Omental fat pad (tissue), 4 donors: ENCODE measurements around the gene SLC25A4. TPM values are rescaled to one million over a fixed set of nuclear protein-coding genes. Genes with fewer than 3 reads are reported as not detected.
"Not testable (repeated sequence)": the region's sequence is repeated elsewhere in the genome, so short reads cannot be mapped to it uniquely, and the experiment has no call there.

ENCODE experiments used
- ATAC-seq: fragments of 150-250 bp; one replicate; pipeline ENCODE4 v1.9.1; 2016; ENCODE audit warnings: mild to moderate bottlenecking, moderate library complexity; ENCODE audit not compliant: low FRiP score
- DNase-seq: peaks from one replicate; pipeline ENCODE4 v3.0.0-alpha.2; 2019; ENCODE audit warnings: low spot score
- total RNA-seq, 4 donors: library from RNA; depleted of rRNA; stranded (reverse); fragments of >200 nt; gene quantifications; one replicate each; pipeline ENCODE4 v1.1.0, GENCODE V29; 2016
- TF ChIP-seq, protein P1 (sequence below), 3 donors: fragments of 450-650 bp; IDR thresholded peaks; one replicate each; pipeline ENCODE4 v1.5.1; 2016 to 2017; ENCODE audit warnings: antibody characterized with exemption in 3 of 3, mild to moderate bottlenecking in 3 of 3, moderate library complexity in 2 of 3

Gene SLC25A4
- total RNA-seq, 4 donors from 2014 or later: 14.4 to 25.9 (median 20.2) TPM

DNA sequence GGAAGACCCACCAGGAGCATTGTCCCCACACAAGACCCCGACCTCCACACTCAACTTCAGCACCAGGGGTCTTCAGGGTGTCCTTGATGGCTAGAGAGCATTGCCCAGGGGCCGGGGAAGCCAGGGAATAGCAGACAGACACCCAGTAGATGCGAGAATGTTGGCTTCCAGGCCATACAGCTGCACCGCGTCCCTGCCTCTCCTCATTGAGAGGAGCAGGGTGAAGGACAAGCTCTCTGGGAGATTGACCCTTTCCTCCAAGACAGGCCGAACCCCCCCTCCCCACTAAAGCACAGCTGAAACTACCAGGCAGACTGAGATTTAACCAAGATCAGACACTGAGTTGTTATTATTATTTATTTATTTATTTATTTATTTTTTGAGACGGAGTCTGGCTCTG lies 42.6 kb upstream of the SLC25A4 start:
- TF ChIP-seq, protein P1, sequence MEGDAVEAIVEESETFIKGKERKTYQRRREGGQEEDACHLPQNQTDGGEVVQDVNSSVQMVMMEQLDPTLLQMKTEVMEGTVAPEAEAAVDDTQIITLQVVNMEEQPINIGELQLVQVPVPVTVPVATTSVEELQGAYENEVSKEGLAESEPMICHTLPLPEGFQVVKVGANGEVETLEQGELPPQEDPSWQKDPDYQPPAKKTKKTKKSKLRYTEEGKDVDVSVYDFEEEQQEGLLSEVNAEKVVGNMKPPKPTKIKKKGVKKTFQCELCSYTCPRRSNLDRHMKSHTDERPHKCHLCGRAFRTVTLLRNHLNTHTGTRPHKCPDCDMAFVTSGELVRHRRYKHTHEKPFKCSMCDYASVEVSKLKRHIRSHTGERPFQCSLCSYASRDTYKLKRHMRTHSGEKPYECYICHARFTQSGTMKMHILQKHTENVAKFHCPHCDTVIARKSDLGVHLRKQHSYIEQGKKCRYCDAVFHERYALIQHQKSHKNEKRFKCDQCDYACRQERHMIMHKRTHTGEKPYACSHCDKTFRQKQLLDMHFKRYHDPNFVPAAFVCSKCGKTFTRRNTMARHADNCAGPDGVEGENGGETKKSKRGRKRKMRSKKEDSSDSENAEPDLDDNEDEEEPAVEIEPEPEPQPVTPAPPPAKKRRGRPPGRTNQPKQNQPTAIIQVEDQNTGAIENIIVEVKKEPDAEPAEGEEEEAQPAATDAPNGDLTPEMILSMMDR (IDR thresholded peaks at IDR 0.05): no peak
- no peak for ATAC-seq

DNA sequence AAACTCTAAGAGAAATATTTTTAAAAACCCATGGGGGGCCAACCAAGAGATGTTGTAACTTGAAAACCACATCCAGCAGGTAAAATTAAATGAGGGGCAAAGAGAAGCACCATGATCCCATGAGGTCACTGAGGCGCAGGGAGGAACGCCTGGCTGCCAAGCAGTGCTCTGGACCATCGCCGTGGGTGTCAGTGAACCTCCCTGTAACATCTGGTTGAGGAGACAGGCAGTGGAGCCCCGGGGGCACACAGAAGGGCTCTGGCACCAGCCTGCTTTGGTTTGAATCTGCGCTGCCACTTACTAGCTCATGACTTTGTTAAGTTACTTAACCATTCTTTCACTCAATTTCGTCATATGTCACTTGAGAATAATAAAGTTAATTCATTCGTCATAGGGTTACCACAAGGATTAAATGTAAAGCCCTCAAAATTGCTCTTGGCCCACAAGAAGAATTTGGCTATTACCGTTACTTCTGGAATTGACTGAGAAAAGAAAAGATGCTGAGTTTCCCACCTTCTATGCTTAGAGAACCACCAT lies 41.6 kb upstream of the SLC25A4 start:
- ATAC-seq (no peak), DNase-seq (no peak)
- TF ChIP-seq, protein P1 (IDR thresholded peaks at IDR 0.05): no peak

More for the DNA sequence above, 42.6 kb upstream of the SLC25A4 start:
- no peak for DNase-seq

DNA sequence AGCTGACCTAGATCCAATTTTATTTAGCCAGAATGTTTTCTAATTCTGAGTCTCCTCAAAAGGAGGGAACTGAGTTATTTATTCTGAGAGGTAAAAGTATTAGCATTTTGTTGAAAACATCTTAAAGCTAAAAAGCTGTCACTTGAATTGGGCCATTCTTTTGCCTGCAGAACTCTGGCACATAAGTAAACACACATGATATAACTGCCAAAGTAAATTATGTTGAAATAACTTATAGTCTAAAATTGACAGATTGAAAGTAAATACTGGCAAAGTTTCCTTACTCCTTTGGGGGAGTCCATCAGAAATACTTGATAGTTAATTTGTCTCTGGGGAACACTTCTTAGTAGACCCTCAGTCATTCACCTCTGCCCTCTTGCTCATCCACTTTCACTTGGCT lies 38.3 kb upstream of the SLC25A4 start:
- ATAC-seq (no peak), DNase-seq (no peak)
- TF ChIP-seq, protein P1 (IDR thresholded peaks at IDR 0.05): no peak

DNA sequence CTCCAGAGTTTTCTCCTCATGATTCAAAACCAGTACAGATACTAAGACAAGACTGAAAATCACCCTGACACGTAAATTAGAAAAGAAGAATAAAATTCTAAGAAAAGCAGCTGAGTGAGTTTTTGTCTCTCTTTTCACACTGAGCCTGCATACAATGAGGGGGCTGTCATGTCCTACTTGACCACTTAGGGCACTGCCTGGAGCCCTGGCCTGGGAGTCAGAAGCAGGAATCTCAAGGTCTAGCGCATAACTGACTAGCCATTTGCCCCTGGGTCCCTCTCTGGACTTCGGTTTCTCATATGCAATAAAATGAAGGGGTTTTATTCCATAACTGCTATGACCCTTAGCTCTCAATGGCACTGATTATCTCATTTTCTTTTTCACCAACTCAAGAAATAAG lies 36.7 kb upstream of the SLC25A4 start:
- no peak for ATAC-seq

DNA sequence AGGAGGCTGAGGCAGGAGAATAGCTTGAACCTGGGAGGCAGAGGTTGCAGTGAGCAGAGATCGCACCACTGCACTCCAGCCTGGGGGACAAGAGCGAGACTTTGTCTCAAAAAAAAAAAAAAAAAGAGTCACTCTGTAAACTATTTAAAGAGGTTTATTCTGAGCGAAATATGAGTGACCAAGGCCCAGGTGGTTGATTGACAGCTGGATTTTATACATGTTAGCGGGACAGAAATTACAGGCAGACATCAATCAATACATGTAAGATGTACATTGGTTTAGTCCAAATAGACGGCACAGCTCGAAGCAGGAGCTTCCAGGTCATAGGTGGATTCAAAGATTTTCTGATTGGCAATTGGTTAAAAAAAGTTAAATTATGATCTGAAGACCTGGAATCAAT lies 35.5 kb upstream of the SLC25A4 start:
- DNase-seq, ATAC-seq: not testable (repeated sequence)

More for the DNA sequence above, 36.7 kb upstream of the SLC25A4 start:
- TF ChIP-seq, protein P1 (IDR thresholded peaks at IDR 0.05): no peak
- no peak for DNase-seq

DNA sequence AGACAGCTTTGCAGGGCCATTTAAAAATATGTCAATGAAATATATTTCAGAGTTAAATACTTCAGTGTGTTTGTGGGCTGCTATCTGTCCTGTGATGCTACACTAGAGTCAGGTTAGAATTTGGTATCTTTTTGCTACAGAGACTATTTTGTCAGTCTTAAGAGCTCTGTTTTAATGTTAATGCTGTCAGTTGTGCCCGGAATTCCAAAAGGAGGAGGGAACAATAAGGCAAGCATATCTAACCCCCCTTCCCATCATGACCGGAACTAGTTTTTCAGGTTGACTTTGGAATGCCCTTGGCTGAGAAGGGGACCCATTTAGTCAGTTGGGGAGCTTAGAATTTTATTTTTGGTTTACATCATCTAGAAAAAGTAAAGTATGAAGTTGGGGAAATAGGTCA lies 34.9 kb upstream of the SLC25A4 start:
- TF ChIP-seq, protein P1 (IDR thresholded peaks at IDR 0.05): no peak
- DNase-seq: no peak
- ATAC-seq: no peak

DNA sequence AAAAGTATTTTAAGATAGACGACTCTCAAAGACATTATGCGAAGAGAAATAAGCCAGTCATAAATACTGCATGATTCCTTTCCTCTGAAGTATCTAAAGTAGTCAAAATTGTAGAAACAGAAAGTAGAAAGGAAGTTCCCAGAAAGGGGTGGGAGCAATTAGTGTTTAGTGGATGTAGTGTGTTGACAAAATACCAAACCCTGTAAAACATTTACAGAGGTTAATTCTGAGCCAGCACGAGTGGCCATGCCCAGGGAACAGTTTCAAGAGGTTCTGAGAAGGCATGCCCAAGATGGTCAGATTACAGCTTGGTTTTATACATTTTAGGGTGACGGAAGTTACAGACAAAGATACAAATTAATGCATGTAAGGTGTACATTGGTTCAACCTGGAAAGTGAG lies 34.4 kb upstream of the SLC25A4 start:
- ATAC-seq (no peak), DNase-seq (no peak)
- TF ChIP-seq, protein P1 (IDR thresholded peaks at IDR 0.05): no peak
